GM13977 (cell line): ENCODE results near the gene CPAMD8.

Experiments
- DNase-seq: peaks from one replicate; pipeline ENCODE4 v3.0.0; 2012; ENCODE audit warnings: low spot score
- CTCF ChIP-seq: IDR thresholded peaks from 2 replicates; pipeline ENCODE4 v1.5.1; 2012; ENCODE audit warnings: mild to moderate bottlenecking, control low read depth; ENCODE audit not compliant: insufficient read depth; ENCODE audit errors: extremely low read depth, missing control alignments
- in situ Hi-C: fragments of 300-500 bp; cut with MboI; formaldehyde crosslinking; loops from one replicate; pipeline ENCODE4 v1.12.0; 2022; ENCODE audit warnings: low sequenced_read_pairs, low pct_unique_long_range_greater_than_20kb, mixed read lengths, inconsistent platforms; ENCODE audit not compliant: unreplicated experiment

Gene CPAMD8

DNA sequence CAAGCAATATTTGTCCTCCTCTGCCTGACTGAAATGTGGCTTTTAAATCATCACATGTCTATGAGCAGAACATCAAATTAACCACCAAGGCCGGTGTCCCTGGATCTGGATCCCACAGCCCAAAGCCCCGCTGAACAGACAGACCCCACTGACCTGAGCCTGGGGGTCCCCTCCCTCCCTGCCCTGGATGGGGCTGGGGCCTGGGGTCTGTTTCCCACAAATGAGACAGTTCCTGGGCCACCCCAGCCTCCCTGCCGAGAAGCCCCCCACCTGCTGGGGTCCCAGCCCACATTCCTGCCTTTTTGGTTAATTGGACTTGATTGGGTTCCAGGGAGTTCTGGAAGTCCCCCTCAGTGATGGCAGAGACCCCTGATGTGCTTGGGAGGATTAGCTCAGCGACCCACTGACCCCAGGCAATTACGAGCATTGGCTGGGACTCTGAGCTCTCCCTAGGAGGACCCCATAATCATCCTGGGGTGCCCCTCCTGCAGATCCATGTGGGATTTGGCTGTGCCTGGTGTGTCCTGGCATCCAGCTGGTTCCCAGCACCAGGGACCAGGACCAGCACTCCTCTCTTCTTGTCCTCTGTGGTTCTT is 19.4 kb upstream of the CPAMD8 start:
- no peak for TF ChIP-seq CTCF
- no peak for DNase-seq
- in situ Hi-C loops, result loop anchor here (10.0 kb wide), 1 partner anchor 281 kb away; no protein-coding TSS in a partner anchor

DNA sequence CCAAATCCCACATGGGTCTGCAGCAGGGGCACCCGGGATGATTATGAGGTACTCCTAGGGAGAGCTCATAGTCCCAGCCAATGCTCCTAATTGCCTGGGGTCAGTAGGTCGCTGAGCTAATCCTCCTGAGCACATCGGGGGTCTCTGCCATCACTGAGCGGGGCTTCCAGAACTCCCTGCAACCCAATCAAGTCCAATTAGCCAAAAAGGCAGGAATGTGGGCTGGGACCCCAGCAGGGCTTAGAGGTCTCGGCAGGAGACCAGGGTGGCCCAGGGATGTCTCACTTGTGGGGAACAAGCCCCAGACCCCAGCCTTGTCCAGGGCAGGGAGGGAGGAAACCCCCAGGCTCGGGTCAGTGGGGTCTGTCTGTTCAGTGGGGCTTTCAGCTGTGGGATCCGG is 17.1 kb upstream of the CPAMD8 start:
- no peak for DNase-seq
- in situ Hi-C loops, result loop anchor here (10.0 kb wide), 1 partner anchor 279 kb away; no protein-coding TSS in a partner anchor
- no peak for TF ChIP-seq CTCF

- in situ Hi-C loops, result loop anchor here (10.0 kb wide), 1 partner anchor 277 kb away; no protein-coding TSS in a partner anchor
- no peak for DNase-seq
- no peak for TF ChIP-seq CTCF
Measured at GRCh38 chr19:17041976-17042375, 15.4 kb upstream of the CPAMD8 start.

- no peak for DNase-seq
- in situ Hi-C loops, result no loop called here
- no peak for TF ChIP-seq CTCF
Measured at GRCh38 chr19:17037966-17038500, 11.4 kb upstream of the CPAMD8 start.

DNA sequence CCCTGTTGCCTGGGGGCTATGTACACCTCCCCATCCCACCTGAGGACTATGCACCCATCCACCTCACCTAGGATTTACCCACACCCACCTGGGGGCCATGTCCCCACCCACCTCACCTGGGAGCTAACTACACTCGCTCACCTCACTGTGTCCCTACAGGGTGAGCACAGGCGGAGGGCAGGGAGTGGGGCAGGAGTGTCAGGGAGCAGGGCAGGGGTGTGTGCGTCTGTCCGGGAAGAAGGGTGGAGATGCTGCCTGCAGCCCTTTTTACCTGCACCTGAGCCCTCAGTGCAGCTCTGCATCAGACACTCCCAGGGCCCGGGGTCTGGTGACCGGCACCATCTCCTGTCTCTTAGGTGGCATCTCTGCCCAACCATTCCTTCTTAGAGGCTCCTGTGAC is 10.6 kb upstream of the CPAMD8 start:
- in situ Hi-C loops, result no loop called here
- DNase-seq, result no peak
- no peak for TF ChIP-seq CTCF

DNA sequence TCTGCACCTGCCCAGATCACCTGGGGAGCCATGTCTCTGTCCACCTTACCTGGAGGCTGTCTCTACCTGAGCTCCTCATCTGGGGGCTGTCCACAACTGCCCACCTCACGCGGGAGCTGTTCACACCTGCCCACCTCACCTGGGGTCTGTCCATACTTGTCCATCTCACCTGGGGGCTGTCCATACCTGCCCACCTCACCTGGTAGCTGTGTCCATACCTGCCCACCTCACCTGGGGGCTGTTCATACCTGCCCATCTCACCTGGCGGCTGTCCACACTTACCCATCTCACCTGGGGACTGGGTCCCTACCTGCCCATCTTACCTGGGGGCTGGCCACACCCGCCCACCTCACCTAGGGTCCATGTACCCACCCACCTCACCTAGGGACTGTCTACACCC is 10.0 kb upstream of the CPAMD8 start:
- DNase-seq, result no peak
- TF ChIP-seq CTCF, result no peak
- in situ Hi-C loops, result no loop called here
